Ovary (tissue), 3 donors: Measurements from ENCODE around the gene TXNRD3.

ENCODE experiments used
- POLR2A ChIP-seq: fragments of 450-650 bp; IDR thresholded peaks from one replicate; pipeline ENCODE4 v1.6.1; 2017; ENCODE audit warnings: antibody characterized with exemption, mild to moderate bottlenecking, moderate library complexity
- TF ChIP-seq, protein P1 (sequence below), 3 donors: fragments of 450-650 bp in 2 of 3; fragments of 200-600 bp in 1 of 3; IDR thresholded peaks; one replicate each; pipeline versions ENCODE4 v1.5.1 to v1.8.0; 2016 to 2022; ENCODE audit warnings: antibody characterized with exemption in 3 of 3, mild to moderate bottlenecking in 1 of 3
- donor health status: DM: no; HTN: no; CAD: no.

DNA sequence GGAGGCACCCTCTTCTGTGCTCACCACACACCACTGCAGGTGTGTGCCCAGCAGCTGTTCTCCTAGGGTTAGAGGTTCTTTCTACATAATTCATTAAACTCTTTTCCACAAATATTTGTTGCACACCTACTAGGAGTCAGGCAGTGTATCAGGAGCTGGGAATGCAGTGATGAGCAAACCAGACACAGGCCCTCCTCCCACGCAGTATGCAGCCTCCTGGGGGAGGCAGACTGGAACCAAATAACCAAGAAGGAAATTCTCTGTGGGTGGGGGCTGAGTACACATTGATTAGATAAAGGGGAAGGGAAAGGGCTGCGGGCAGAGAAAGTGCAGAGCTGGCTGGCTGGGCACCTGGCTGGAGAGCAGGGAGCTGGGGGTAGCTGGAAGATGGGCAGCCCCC, 77.7 kb downstream of the TXNRD3 start:
- TF ChIP-seq, protein P1, sequence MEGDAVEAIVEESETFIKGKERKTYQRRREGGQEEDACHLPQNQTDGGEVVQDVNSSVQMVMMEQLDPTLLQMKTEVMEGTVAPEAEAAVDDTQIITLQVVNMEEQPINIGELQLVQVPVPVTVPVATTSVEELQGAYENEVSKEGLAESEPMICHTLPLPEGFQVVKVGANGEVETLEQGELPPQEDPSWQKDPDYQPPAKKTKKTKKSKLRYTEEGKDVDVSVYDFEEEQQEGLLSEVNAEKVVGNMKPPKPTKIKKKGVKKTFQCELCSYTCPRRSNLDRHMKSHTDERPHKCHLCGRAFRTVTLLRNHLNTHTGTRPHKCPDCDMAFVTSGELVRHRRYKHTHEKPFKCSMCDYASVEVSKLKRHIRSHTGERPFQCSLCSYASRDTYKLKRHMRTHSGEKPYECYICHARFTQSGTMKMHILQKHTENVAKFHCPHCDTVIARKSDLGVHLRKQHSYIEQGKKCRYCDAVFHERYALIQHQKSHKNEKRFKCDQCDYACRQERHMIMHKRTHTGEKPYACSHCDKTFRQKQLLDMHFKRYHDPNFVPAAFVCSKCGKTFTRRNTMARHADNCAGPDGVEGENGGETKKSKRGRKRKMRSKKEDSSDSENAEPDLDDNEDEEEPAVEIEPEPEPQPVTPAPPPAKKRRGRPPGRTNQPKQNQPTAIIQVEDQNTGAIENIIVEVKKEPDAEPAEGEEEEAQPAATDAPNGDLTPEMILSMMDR (IDR thresholded peaks at IDR 0.05) = no peak
- TF ChIP-seq POLR2A = no peak
